NCI-H2107 (cell line): ENCODE data around the gene NLGN3.
"Not testable (repeated sequence)": the region's sequence is repeated elsewhere in the genome, so short reads cannot be mapped to it uniquely, and the experiment has no call there.

Experiments
- DNase-seq: peaks from one replicate; lab custom pipeline; 2025; lab: John Stamatoyannopoulos, UW

The NLGN3 gene

GRCh38 chrX:71170660-71171059 lies 26.0 kb downstream of the NLGN3 start:
- DNase-seq, result no peak

- DNase-seq, result no peak
Measured at GRCh38 chrX:71171110-71171801, 26.6 kb downstream of the NLGN3 start.

GRCh38 chrX:71173440-71173839 lies 28.8 kb downstream of the NLGN3 start:
- no peak for DNase-seq

- DNase-seq, result no peak
Measured at GRCh38 chrX:71174795-71175194, 30.2 kb downstream of the NLGN3 start.

- DNase-seq, result no peak
Measured at GRCh38 chrX:71175531-71175930, 30.9 kb downstream of the NLGN3 start.

- DNase-seq, result no peak
Measured at GRCh38 chrX:71177327-71177726, 32.7 kb downstream of the NLGN3 start.

GRCh38 chrX:71178908-71179307 lies 34.3 kb downstream of the NLGN3 start:
- DNase-seq, result peak; percentile 65

- DNase-seq, result not testable (repeated sequence)
Measured at GRCh38 chrX:71180579-71181265, 36.1 kb downstream of the NLGN3 start.

GRCh38 chrX:71181558-71181909 lies 36.9 kb downstream of the NLGN3 start:
- DNase-seq, result no peak

- peak; percentile 92 for DNase-seq
Measured at GRCh38 chrX:71181910-71182799, 37.5 kb downstream of the NLGN3 start.

GRCh38 chrX:71182871-71183270 lies 38.2 kb downstream of the NLGN3 start:
- DNase-seq, result no peak

GRCh38 chrX:71183341-71183740 lies 38.7 kb downstream of the NLGN3 start:
- DNase-seq, result no peak

GRCh38 chrX:71184092-71184491 lies 39.5 kb downstream of the NLGN3 start:
- no peak for DNase-seq

- DNase-seq, result no peak
Measured at GRCh38 chrX:71184803-71185495, 40.3 kb downstream of the NLGN3 start.

GRCh38 chrX:71191248-71191647 lies 46.6 kb downstream of the NLGN3 start:
- DNase-seq, result no peak

GRCh38 chrX:71195964-71196649 lies 51.5 kb downstream of the NLGN3 start:
- DNase-seq, result no peak

GRCh38 chrX:71198066-71198465 lies 53.4 kb downstream of the NLGN3 start:
- no peak for DNase-seq

- DNase-seq, result no peak
Measured at GRCh38 chrX:71199252-71200008, 54.8 kb downstream of the NLGN3 start.

- DNase-seq, result no peak
Measured at GRCh38 chrX:71210816-71211215, 66.2 kb downstream of the NLGN3 start.

GRCh38 chrX:71212536-71212935 lies 67.9 kb downstream of the NLGN3 start:
- no peak for DNase-seq

GRCh38 chrX:71214152-71214551 lies 69.5 kb downstream of the NLGN3 start:
- no peak for DNase-seq
